Erythroblast (primary cell): ENCODE data around the gene HCRT.
"Not testable (repeated sequence)": the region's sequence is repeated elsewhere in the genome, so short reads cannot be mapped to it uniquely, and the experiment has no call there.

ENCODE experiments used
- GATA1 ChIP-seq: IDR thresholded peaks from 2 replicates; pipeline ENCODE4 v1.6.1; 2011; ENCODE audit warnings: low read depth, mild to moderate bottlenecking, control low read depth, low read length, moderate library complexity
- POLR2A ChIP-seq: IDR thresholded peaks from 2 replicates; pipeline ENCODE4 v1.6.1; 2011; ENCODE audit warnings: mild to moderate bottlenecking, low read length

GRCh38 chr17:42140690-42141089, 44.6 kb downstream of the HCRT start:
- not testable (repeated sequence) for TF ChIP-seq POLR2A, GATA1
